Left ventricle myocardium superior (tissue), 1 donor: ENCODE results near the gene GABARAP. TPM values are rescaled to one million over a fixed set of nuclear protein-coding genes. Genes with fewer than 3 reads are reported as not detected.

Experiments used
- ATAC-seq: fragments of 200-7000 bp; cut with Tn5 transposase; one replicate; pipeline ENCODE4 v1.9.1; 2020; ENCODE audit warnings: mild to moderate bottlenecking, moderate library complexity
- DNase-seq: peaks from one replicate; pipeline ENCODE4 v3.0.0-alpha.2; 2020
- intact Hi-C: fragments of 100-400 bp; cut with micrococcal nuclease; formaldehyde crosslinking; loops from one replicate; pipeline ENCODE4 v1.11.0; 2022
- long read RNA-seq: library from polyadenylated mRNA; unstranded; transcript quantifications from one replicate; pipeline ENCODE4 v2.0.0, GENCODE V29; 2021
- total RNA-seq: library from RNA; stranded (reverse); fragmentation: NEBNext Ultra II Directional; extraction: Animal tissue kit (Norgen Biotek cat#: 25700); gene quantifications from one replicate; pipeline ENCODE4 v1.2.1, GENCODE V29; 2021
- donor health status: DM: no; HTN: yes; CAD: no; lungs with severe emphysema.

GABARAP gene
- 456 TPM for total RNA-seq
- long read RNA-seq, transcript GABARAP-201 (4 exons, 1,634 nt): major isoform, 223 of 238 reads
- long read RNA-seq, partial matches to known transcripts: 0 of 238 reads
- long read RNA-seq, other reads (novel, unspliced or antisense): 8 of 238 reads

DNA sequence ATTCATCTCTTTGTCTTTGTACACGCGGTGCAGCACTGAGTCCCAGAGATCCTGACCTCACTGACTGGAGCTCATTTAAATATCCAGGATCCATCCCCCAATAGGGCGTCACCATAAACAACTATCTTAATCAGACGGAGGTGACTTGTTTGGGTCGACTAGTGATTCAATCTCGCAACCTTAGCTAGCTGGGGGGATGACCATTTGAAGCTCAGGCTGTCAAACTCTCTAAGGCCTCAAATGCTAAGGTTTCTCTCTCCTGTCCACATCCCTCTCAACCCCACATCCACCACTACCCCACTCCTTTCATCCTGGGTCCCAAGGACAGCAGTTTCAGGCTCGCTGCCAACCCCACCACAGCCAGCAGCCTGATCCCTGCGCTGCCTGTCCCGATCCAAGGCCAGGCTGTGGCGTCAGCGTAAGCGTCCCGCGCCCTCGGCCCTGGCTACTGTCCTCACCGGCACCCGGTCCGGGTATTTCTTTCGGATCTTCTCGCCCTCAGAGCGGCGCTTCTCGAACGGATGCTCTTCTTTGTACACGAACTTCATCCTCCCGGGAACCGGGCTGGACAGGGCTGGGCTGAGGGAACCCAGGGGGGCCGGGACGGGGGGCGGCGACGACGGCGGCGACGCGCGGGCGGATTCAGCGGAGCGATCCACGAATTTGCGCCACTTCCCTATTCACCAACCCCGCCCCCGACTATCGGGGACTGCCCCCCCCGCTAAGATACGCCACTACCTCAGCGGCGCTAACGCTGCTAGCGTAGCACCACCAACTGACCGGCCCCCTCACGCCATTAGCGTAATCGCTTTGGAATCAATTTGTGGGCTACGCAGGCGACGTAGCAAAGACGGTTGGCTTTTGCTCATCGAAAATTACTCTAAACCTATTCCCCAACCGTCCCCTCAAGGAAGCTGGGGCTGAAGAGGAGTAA, at the start of gene GABARAP:
Gene GABARAP (minus strand): TSS at position 667 of the 934 bp plus-strand sequence. CDS start 119 bp downstream, at position 548.
- DNase-seq (peak; percentile 95), ATAC-seq (peak; percentile 52)
- intact Hi-C loops: no loop called here

DNA sequence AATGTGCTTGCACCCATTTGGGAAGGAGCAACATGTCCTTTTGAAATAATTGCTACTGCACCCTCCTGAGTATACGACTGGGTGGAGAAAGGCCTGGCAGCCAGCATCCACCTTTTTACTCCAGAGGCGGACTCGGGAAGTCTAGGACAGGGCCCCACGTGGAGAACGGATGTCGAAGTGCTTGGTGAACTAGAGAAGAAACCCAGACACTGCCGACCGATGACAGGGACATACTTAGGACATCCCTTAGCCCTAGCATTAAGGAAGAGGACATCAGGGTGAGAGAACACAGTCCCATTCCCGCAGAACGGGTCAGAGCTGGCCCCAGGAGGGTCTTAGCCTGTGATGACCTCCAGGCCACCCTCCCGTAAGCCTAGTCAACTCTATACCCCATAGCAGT, 48.4 kb upstream of the GABARAP start:
- ATAC-seq (no peak), DNase-seq (no peak)
- intact Hi-C loops: no loop called here

- intact Hi-C loops: no loop called here
- ATAC-seq: no peak
- peak; percentile 26 for DNase-seq
These were observed 47.9 kb upstream of the GABARAP start for GRCh38 chr17:7290166-7290565.

DNA sequence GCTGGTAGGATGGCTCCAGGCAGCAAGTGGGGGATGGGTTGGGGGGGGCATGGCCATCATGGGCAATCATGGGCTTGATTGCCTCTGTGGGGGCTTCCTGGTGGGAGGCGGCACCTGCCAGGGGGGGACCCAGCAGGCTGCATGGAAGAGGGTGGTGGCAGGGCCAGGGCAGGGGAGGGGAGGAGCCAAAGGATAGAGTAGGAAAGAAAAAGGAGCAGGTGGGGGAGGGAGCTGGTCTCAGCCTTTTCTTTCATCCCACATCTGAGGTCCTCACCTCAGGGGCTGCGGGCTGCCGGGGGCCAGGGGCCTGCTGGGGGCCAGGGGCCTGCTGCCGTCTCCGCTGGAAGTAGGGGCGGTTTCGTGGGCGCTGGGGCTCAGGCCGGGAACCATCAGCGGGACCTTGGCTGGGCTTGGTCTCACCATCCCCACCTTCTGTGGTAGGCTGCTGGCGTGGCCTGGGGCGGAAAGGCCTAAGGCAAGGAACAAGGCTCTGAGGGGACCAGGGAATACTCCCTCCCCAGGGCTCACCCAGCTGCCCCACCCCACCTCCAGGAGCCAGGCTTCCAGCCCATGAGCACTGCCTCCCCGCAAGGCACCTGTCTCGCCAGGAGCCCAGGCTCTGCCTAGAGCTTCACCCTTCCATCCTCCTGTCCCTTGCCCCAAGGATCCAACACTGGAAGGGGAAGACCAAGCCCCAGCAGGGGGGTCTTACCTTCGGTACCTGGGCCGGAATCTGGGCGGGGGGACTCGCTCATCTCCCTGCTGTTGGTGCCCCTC, 47.2 kb upstream of the GABARAP start:
- ATAC-seq: peak; percentile 33
- intact Hi-C loops: no loop called here
- peak; percentile 37 for DNase-seq

DNA sequence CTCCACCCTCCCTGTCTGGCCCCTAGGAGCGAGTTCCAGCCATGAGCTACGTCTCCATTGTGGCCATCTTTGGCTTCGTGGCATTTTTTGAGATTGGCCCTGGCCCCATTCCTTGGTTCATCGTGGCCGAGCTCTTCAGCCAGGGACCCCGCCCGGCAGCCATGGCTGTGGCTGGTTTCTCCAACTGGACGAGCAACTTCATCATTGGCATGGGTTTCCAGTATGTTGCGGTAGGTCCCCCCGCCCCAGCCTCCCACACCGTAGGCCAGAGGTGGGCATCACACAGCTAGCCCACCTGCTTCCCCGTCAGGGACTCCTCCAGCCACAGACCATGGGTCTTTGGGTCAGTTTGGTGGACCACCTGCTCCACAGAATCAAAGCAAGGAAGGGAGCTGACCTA, 43.4 kb upstream of the GABARAP start:
- intact Hi-C loops: no loop called here
- DNase-seq: no peak
- no peak for ATAC-seq

- DNase-seq (no peak), ATAC-seq (no peak)
- intact Hi-C loops: no loop called here
These were observed 42.7 kb upstream of the GABARAP start for GRCh38 chr17:7284911-7285310.

- intact Hi-C loops: no loop called here
- no peak for DNase-seq
- ATAC-seq: no peak
These were observed 41.4 kb upstream of the GABARAP start for GRCh38 chr17:7283471-7284216.

GRCh38 chr17:7282752-7283321, 40.6 kb upstream of the GABARAP start:
- intact Hi-C loops: no loop called here
- no peak for DNase-seq
- no peak for ATAC-seq

GRCh38 chr17:7281953-7282751, 39.9 kb upstream of the GABARAP start:
- intact Hi-C loops: loop anchor here (2.0 kb wide), 1 partner anchor 15 kb away; no protein-coding TSS in a partner anchor
- peak; percentile 69 for ATAC-seq

DNA sequence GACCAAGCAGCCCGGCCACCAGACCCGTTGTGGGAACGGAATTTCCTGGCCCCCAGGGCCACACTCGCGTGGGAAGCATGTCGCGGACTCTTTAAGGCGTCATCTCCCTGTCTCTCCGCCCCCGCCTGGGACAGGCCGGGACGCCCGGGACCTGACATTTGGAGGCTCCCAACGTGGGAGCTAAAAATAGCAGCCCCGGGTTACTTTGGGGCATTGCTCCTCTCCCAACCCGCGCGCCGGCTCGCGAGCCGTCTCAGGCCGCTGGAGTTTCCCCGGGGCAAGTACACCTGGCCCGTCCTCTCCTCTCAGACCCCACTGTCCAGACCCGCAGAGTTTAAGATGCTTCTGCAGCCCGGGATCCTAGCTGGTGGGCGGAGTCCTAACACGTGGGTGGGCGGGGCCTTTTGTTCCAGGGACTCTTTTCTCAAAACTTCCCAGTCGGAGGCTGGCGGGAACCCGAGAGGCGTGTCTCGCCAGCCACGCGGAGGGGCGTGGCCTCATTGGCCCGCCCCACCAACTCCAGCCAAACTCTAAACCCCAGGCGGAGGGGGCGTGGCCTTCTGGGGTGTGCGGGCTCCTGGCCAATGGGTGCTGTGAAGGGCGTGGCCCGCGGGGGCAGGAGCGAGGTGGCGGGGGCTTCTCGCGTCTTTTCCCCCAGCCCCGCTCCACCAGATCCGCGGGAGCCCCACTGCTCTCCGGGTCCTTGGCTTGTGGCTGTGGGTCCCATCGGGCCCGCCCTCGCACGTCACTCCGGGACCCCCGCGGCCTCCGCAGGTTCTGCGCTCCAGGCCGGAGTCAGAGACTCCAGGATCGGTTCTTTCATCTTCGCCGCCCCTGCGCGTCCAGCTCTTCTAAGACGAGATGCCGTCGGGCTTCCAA, 39.1 kb upstream of the GABARAP start, which contains the start of gene SLC2A4:
Gene SLC2A4 (plus strand): TSS at position 645 of the 879 bp plus-strand sequence. CDS start 217 bp downstream, at position 862.
- intact Hi-C loops: loop anchor here (2.0 kb wide), 1 partner anchor 15 kb away; no protein-coding TSS in a partner anchor
- DNase-seq (peak; percentile 97), ATAC-seq (peak; percentile 84)

More at GRCh38 chr17:7281953-7282751, 39.9 kb upstream of the GABARAP start:
- DNase-seq: peak; percentile 90

- intact Hi-C loops: loop anchor here (2.0 kb wide), 1 partner anchor 16 kb away; no protein-coding TSS in a partner anchor
- peak; percentile 62 for ATAC-seq
- peak; percentile 91 for DNase-seq
These were observed 38.3 kb upstream of the GABARAP start for GRCh38 chr17:7280519-7281073.

GRCh38 chr17:7279448-7279847, 37.2 kb upstream of the GABARAP start:
- DNase-seq (no peak), ATAC-seq (no peak)
- intact Hi-C loops: no loop called here

DNA sequence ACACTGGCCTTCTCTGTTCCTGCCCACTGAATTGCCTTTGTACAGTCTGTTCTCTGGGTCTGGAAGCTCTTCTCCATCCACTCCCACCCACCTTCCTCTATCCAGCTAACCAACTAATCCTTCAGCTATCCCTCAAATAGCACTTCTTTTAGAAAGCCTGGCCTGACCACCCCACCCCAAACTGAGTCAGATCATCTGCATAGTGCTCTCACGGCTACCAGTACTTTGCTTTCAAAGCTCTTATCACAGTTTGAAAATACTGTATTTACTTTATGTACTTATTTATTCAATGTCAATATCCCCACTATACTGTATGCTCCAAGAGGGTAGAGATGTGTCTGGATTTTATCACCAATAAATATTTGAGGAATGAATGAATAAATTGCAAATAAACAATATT, 24.5 kb upstream of the GABARAP start:
- ATAC-seq: no peak

GRCh38 chr17:7263801-7264078, 21.5 kb upstream of the GABARAP start:
- DNase-seq (no peak), ATAC-seq (no peak)
- intact Hi-C loops: no loop called here

More for the DNA sequence above, 24.5 kb upstream of the GABARAP start:
- no peak for DNase-seq
- intact Hi-C loops: no loop called here

DNA sequence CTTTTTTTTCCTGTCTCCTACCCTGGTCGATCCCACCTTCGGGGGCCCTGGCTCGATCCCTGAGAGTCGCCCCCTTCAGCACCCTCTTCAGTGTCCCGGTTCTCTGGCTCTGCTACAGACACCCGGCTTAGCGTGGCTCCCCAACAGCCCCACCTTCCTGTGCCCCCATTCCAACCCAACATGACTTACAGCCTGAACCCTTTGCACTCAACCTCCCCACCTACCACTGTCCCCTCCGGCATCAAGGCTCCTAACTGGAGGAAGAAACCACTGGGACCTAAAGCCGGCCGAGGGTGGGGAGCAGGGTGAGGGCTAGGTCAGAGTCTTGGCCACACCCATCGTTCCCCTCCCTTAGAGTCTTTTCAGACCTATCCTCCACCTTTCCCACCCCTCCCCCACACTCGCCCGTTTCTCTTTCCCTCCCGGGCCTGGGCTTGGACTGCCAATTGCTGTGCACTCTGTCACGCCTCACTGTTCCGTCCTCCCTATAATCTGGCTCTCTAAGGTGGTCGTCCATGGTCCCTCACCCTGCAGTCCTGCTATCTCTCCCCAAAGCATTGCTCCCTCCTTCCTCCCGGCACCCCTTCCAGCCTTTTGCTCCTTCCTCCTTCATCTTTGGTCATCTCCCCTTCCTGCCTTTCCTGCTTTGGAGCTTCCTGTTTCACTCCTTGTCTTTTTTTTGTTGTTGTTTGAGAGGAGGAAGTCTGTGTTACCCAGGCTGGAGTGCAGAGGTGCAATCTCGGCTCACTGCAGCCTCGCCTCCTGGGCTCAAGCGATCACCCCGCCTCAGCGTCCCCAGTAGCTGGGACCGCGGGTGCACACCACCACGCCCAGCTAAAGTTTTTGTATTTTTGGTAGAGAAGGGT, 20.9 kb upstream of the GABARAP start:
- DNase-seq: no peak
- intact Hi-C loops: no loop called here
- no peak for ATAC-seq
